Measurements from ENCODE around the gene MEF2B. TPM values are rescaled to one million over a fixed set of nuclear protein-coding genes. Genes with fewer than 3 reads are reported as not detected.
"Not testable (repeated sequence)": the region's sequence is repeated elsewhere in the genome, so short reads cannot be mapped to it uniquely, and the experiment has no call there.

The MEF2B gene
- polyA plus RNA-seq, 2 donors, result 0.31 to 0.63 TPM

DNA sequence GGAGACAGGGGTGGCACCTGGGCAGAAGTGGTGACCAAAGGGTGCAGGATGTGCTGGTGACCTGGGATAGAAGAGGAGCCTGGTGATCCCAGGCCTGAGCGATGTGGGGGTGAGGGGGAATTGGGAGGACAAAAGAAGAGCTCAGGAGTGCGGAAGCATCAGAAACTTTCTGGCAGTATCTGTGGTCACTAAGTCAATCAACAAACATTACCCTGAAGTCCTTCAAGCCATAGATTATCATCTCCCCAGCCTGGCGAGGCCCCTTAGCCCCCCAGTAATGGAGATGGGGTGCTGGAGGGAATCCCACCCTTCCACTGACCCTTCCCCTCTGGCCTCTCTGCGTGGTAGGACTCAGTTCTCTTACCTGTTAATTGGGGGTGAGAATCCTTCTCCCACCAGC, 10.5 kb downstream of the MEF2B start:
- H3K36me3 ChIP-seq (ENCODE audit: control insufficient read depth in 2 of 2, insufficient read depth in 2 of 2, low read length in 1 of 2), result no peaks in the 10 kb centered on the region
- no peaks in the 10 kb centered on the region for H3K9me3 ChIP-seq (ENCODE audit: control insufficient read depth in 2 of 2, insufficient read depth in 1 of 2, low read depth in 1 of 2, low read length in 1 of 2)
- no peaks in the 10 kb centered on the region for H3K27me3 ChIP-seq (ENCODE audit: control insufficient read depth in 1 of 2, insufficient read depth in 2 of 2, low read length in 2 of 2)
- H3K4me3 ChIP-seq (ENCODE audit: low read depth in 1 of 2, low read length in 2 of 2), result no peak overlapping the region
- H3K4me1 ChIP-seq (ENCODE audit: control insufficient read depth in 2 of 2, insufficient read depth in 2 of 2, low read length in 1 of 2), result no peaks in the 10 kb centered on the region
- no peak overlapping the region for H3K27ac ChIP-seq (ENCODE audit: low read depth in 2 of 2, low read length in 1 of 2)
- 90 to 91% methylated on average over 4 of the region's 4 CpGs for WGBS, 2 donors

DNA sequence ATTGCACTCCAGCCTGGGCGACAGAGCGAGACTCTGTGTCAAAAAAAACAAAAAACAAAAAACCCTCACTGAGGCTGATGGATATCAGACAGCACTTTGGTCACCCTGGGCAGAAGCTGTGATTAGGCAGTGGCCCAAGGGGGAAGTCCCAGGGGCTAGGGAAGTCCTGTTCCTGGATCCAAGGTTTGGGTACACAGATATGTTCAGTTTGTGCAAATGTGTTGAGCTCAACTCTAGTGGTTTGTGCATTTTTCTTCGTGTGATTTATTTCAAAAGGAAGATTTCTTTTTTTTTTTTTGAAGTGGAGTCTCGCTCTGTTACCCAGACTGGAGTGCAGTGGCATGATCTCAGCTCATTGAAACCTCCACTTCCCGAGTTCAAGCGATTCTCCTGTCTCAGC, 12.3 kb downstream of the MEF2B start:
- no peak overlapping the region for H3K27ac ChIP-seq (ENCODE audit: low read depth in 2 of 2, low read length in 1 of 2)
- H3K4me1 ChIP-seq (ENCODE audit: control insufficient read depth in 2 of 2, insufficient read depth in 2 of 2, low read length in 1 of 2), result no peaks in the 10 kb centered on the region
- H3K4me3 ChIP-seq (ENCODE audit: low read depth in 1 of 2, low read length in 2 of 2), result no peak overlapping the region
- H3K36me3 ChIP-seq (ENCODE audit: control insufficient read depth in 2 of 2, insufficient read depth in 2 of 2, low read length in 1 of 2), result no peaks in the 10 kb centered on the region
- H3K9me3 ChIP-seq (ENCODE audit: control insufficient read depth in 2 of 2, insufficient read depth in 1 of 2, low read depth in 1 of 2, low read length in 1 of 2), result no peaks in the 10 kb centered on the region
- no peaks in the 10 kb centered on the region for H3K27me3 ChIP-seq (ENCODE audit: control insufficient read depth in 1 of 2, insufficient read depth in 2 of 2, low read length in 2 of 2)
- WGBS, 2 donors, result 78 to 79% methylated on average over 6 of the region's 6 CpGs

DNA sequence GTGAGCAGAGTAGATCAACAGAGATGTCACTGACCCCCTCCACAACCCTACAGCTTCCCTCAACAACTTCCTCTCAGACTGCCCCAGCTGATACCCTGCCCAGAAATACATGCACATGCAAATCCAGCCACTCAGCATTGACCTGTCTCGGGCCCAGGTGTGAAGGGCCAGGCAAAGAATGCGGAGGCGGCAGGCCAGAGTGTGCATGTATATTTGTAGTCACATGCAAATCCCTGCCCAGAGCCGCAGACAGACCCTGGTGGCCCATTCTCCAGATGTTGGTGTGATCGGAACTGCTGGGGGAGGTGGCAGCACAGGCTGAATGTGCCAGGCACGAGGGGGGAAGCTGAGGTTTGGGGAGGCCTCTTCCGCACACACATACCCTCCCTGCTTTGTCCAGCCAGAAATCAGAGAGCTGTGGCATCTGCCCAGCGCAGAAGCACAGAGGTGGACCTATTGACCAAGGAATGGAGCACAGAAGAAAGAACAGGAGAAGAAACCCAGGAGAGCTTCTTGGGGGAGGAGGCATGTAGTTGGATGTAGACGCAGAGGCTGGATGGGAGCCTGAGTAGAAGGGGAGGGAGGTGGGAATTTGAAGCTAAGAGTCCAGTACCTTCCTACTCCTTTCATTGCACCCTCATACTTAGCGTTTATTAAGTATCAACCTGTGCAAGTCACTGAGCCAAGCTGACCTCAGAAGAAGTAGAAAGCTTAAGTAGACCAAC, 14.4 kb downstream of the MEF2B start:
- no peak overlapping the region for H3K4me3 ChIP-seq (ENCODE audit: low read depth in 1 of 2, low read length in 2 of 2)
- no peaks in the 10 kb centered on the region for H3K36me3 ChIP-seq (ENCODE audit: control insufficient read depth in 2 of 2, insufficient read depth in 2 of 2, low read length in 1 of 2)
- H3K27me3 ChIP-seq (ENCODE audit: control insufficient read depth in 1 of 2, insufficient read depth in 2 of 2, low read length in 2 of 2), result no peaks in the 10 kb centered on the region
- no peaks in the 10 kb centered on the region for H3K9me3 ChIP-seq (ENCODE audit: control insufficient read depth in 2 of 2, insufficient read depth in 1 of 2, low read depth in 1 of 2, low read length in 1 of 2)
- no peak overlapping the region for H3K27ac ChIP-seq (ENCODE audit: low read depth in 2 of 2, low read length in 1 of 2)
- H3K4me1 ChIP-seq (ENCODE audit: control insufficient read depth in 2 of 2, insufficient read depth in 2 of 2, low read length in 1 of 2), result no peaks in the 10 kb centered on the region
- WGBS, 2 donors, result 88 to 89% methylated on average over 10 of the region's 10 CpGs

DNA sequence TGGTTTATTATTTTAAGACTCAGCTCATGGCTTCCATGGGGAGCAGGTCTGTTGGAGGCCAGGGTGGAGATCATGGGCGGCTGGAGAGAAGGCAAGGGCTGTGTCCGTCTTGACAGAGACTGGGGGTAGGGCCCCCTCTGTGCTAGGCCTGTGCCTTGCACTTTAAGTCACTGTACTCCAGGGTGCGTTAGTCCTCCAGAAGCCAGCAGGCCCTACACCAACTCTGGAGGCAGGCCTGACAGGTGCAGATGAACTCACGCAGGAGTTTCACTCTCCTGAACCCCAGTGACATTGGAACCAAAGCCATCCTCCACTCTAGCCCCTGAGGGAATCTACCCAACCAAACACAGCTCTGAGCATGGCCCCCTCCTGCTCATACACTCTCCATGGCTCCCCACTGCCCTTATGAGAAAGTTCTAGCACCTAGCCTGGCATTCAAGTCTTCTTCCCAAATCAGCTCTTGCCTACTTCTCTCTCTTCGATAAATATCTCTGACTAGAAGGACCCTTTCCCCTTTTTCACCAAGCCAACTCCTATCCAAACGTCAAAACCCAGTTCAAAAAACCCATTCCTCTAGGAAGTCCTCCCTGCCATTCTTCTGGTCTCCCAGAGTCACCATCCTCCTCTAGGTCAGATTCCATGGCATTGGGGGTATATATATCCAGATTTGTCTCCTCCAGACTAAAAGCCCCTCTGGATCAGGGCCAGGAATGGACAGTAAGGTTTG, 15.1 kb downstream of the MEF2B start:
- no peak overlapping the region for H3K4me3 ChIP-seq (ENCODE audit: low read depth in 1 of 2, low read length in 2 of 2)
- H3K4me1 ChIP-seq (ENCODE audit: control insufficient read depth in 2 of 2, insufficient read depth in 2 of 2, low read length in 1 of 2), result no peaks in the 10 kb centered on the region
- WGBS, 2 donors, result 91 to 97% methylated on average over 6 of the region's 6 CpGs
- no peak overlapping the region for H3K27ac ChIP-seq (ENCODE audit: low read depth in 2 of 2, low read length in 1 of 2)
- H3K9me3 ChIP-seq (ENCODE audit: control insufficient read depth in 2 of 2, insufficient read depth in 1 of 2, low read depth in 1 of 2, low read length in 1 of 2), result no peaks in the 10 kb centered on the region
- no peaks in the 10 kb centered on the region for H3K27me3 ChIP-seq (ENCODE audit: control insufficient read depth in 1 of 2, insufficient read depth in 2 of 2, low read length in 2 of 2)
- no peaks in the 10 kb centered on the region for H3K36me3 ChIP-seq (ENCODE audit: control insufficient read depth in 2 of 2, insufficient read depth in 2 of 2, low read length in 1 of 2)

DNA sequence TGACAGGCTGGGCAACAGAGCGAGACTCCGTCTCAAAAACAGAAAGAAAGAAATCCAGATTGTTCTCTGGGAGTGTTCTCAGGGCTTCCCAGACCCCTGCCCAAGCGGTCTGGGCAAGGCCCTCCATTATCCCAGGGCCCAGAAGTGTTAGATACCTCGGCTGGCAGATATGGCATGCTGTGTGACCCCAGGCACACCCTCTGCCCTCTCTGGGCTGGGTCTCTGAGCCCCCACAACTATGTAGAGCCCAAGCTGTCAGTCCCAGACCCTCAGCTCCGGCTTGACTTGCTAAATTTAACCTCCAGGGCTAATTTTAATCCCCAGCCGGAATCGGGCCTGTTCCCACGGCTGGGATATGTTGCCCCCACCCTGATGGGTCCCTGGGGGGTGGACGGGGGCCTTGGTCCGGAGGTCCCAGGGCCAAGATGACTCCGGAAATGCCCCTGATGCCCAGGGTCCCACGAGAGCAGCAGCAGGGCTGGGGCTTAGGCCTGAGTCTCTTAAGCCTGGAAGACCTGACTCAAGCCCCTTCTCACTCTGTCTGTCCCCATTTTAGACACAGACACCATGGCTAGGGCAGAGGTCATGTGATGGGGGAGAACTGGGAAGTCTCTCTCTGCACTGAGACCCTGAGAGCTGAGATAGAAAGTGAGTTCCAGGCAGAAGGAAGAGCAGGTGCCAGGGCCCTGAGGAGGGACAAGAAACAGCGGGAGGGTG, 17.2 kb downstream of the MEF2B start:
- peaks cover under 1 to 4% of the 10 kb centered on the region in 2 donors for H3K36me3 ChIP-seq (ENCODE audit: control insufficient read depth in 2 of 2, insufficient read depth in 2 of 2, low read length in 1 of 2)
- no peaks in the 10 kb centered on the region for H3K27me3 ChIP-seq (ENCODE audit: control insufficient read depth in 1 of 2, insufficient read depth in 2 of 2, low read length in 2 of 2)
- no peak overlapping the region for H3K4me3 ChIP-seq (ENCODE audit: low read depth in 1 of 2, low read length in 2 of 2)
- no peaks in the 10 kb centered on the region for H3K9me3 ChIP-seq (ENCODE audit: control insufficient read depth in 2 of 2, insufficient read depth in 1 of 2, low read depth in 1 of 2, low read length in 1 of 2)
- H3K4me1 ChIP-seq (ENCODE audit: control insufficient read depth in 2 of 2, insufficient read depth in 2 of 2, low read length in 1 of 2), result no peaks in the 10 kb centered on the region
- WGBS, 2 donors, result 79 to 80% methylated on average over 13 of the region's 13 CpGs
- no peak overlapping the region for H3K27ac ChIP-seq (ENCODE audit: low read depth in 2 of 2, low read length in 1 of 2)

DNA sequence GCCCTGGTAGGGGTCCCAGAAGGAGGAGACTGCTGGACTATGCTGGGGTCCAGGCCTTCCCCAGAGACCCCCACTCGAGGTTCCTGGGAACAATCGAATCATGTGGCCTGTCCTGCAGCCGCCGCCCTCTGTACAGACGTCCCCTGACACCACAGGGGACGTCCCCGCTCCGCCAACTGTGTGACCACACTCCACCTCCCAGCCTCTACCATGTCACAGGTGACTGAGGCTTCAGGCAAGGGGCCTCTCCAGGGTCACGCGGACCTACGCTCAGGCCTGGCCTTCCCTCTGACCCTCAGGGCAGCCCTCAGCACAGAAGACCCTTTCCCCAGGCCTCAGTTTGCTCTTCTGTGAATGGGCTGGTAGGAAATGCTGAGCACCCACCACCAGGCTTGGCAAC, 18.6 kb downstream of the MEF2B start:
- Histone ChIP-seq H3K36me3 (ENCODE audit: control insufficient read depth in 2 of 2, insufficient read depth in 2 of 2, low read length in 1 of 2) (peaks cover 4 to 10% of the 10 kb centered on the region in 2 donors), H3K27me3 (ENCODE audit: control insufficient read depth in 1 of 2, insufficient read depth in 2 of 2, low read length in 2 of 2) (no peaks in the 10 kb centered on the region), H3K4me3 (ENCODE audit: low read depth in 1 of 2, low read length in 2 of 2) (no peak overlapping the region), H3K9me3 (ENCODE audit: control insufficient read depth in 2 of 2, insufficient read depth in 1 of 2, low read depth in 1 of 2, low read length in 1 of 2) (no peaks in the 10 kb centered on the region), H3K4me1 (ENCODE audit: control insufficient read depth in 2 of 2, insufficient read depth in 2 of 2, low read length in 1 of 2) (no peaks in the 10 kb centered on the region), H3K27ac (ENCODE audit: low read depth in 2 of 2, low read length in 1 of 2) (no peak overlapping the region)
- 77 to 81% methylated on average over 11 of the region's 11 CpGs for WGBS, 2 donors

DNA sequence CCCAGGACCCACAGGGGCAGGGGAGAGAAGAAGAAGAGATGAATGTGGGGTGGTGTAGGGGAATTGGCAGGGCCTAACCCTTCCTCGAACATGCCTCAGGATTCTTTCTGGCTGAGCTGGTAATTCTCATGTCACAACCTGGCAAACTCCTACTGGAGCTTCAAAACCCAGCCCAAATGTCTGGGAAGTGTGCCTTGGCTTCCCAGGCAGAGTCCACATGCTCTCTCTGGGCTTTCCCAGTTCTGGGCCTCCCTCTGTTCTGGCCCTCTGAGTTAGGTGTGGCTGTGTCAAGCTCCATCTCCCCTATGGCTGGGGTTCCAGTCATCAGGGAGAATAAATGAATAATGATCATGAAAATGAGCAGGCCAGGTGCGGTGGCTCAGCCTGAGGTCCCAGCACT, 20.6 kb downstream of the MEF2B start:
- no peaks in the 10 kb centered on the region for H3K27me3 ChIP-seq (ENCODE audit: control insufficient read depth in 1 of 2, insufficient read depth in 2 of 2, low read length in 2 of 2)
- WGBS, 2 donors, result 78 to 81% methylated on average over 2 of the region's 2 CpGs
- H3K4me1 ChIP-seq (ENCODE audit: control insufficient read depth in 2 of 2, insufficient read depth in 2 of 2, low read length in 1 of 2), result peaks cover 0 to 3% of the 10 kb centered on the region in 2 donors
- no peak overlapping the region for H3K4me3 ChIP-seq (ENCODE audit: low read depth in 1 of 2, low read length in 2 of 2)
- H3K9me3 ChIP-seq (ENCODE audit: control insufficient read depth in 2 of 2, insufficient read depth in 1 of 2, low read depth in 1 of 2, low read length in 1 of 2), result no peaks in the 10 kb centered on the region
- H3K36me3 ChIP-seq (ENCODE audit: control insufficient read depth in 2 of 2, insufficient read depth in 2 of 2, low read length in 1 of 2), result peaks cover 4 to 10% of the 10 kb centered on the region in 2 donors
- no peak overlapping the region for H3K27ac ChIP-seq (ENCODE audit: low read depth in 2 of 2, low read length in 1 of 2)

DNA sequence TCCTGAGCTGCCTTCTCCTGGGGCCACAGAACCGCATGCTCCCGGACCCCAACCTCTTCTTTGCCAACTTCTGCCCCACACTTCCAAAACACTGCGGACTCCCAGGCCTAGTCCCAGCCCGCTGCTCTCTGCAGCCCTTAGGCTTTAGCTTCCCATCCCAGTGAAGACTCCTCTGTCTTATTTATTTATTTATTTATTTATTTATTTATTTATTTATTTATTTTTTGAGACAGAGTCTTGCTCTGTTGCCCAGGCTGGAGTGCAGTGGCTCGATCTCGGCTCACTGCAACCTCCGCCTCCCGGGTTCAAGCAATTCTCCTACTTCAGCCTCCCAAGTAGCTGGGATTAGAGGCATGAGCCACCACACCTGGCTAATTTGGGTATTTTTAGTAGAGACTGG, 21.6 kb downstream of the MEF2B start:
- H3K4me1 ChIP-seq (ENCODE audit: control insufficient read depth in 2 of 2, insufficient read depth in 2 of 2, low read length in 1 of 2); H3K36me3 ChIP-seq (ENCODE audit: control insufficient read depth in 2 of 2, insufficient read depth in 2 of 2, low read length in 1 of 2); H3K27me3 ChIP-seq (ENCODE audit: control insufficient read depth in 1 of 2, insufficient read depth in 2 of 2, low read length in 2 of 2); H3K9me3 ChIP-seq (ENCODE audit: control insufficient read depth in 2 of 2, insufficient read depth in 1 of 2, low read depth in 1 of 2, low read length in 1 of 2); H3K27ac ChIP-seq (ENCODE audit: low read depth in 2 of 2, low read length in 1 of 2); H3K4me3 ChIP-seq (ENCODE audit: low read depth in 1 of 2, low read length in 2 of 2): not testable (repeated sequence)
- 96 to 98% methylated on average over 8 of the region's 8 CpGs for WGBS, 2 donors

DNA sequence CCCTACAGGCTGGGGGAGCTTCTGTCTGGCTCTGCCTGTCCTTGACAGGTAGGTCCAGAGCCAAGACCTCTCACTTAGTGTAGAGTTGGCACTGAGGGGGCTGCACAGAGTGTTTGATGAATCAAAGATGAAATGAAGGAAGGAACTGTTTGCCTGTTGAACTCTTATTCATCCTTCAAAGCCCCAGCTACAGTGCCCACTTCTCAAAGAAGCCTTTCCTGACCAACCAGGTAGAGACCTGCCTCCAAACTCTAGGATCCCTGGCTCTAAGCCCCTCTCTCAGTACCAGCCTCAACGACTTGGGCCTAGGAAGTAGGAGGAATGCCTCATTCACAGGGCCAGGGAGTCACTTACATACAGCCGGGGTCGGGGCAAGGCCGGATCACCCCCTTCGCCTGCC, 22.7 kb downstream of the MEF2B start:
- no peak overlapping the region for H3K27ac ChIP-seq (ENCODE audit: low read depth in 2 of 2, low read length in 1 of 2)
- no peaks in the 10 kb centered on the region for H3K9me3 ChIP-seq (ENCODE audit: control insufficient read depth in 2 of 2, insufficient read depth in 1 of 2, low read depth in 1 of 2, low read length in 1 of 2)
- H3K36me3 ChIP-seq (ENCODE audit: control insufficient read depth in 2 of 2, insufficient read depth in 2 of 2, low read length in 1 of 2), result peaks cover 4 to 10% of the 10 kb centered on the region in 2 donors
- H3K4me3 ChIP-seq (ENCODE audit: low read depth in 1 of 2, low read length in 2 of 2), result no peak overlapping the region
- H3K4me1 ChIP-seq (ENCODE audit: control insufficient read depth in 2 of 2, insufficient read depth in 2 of 2, low read length in 1 of 2), result peaks cover 0 to 3% of the 10 kb centered on the region in 2 donors
- WGBS, 2 donors, result 94 to 97% methylated on average over 5 of the region's 5 CpGs
- no peaks in the 10 kb centered on the region for H3K27me3 ChIP-seq (ENCODE audit: control insufficient read depth in 1 of 2, insufficient read depth in 2 of 2, low read length in 2 of 2)
